ENCODE results near the gene FAM107B.

The FAM107B gene

DNA sequence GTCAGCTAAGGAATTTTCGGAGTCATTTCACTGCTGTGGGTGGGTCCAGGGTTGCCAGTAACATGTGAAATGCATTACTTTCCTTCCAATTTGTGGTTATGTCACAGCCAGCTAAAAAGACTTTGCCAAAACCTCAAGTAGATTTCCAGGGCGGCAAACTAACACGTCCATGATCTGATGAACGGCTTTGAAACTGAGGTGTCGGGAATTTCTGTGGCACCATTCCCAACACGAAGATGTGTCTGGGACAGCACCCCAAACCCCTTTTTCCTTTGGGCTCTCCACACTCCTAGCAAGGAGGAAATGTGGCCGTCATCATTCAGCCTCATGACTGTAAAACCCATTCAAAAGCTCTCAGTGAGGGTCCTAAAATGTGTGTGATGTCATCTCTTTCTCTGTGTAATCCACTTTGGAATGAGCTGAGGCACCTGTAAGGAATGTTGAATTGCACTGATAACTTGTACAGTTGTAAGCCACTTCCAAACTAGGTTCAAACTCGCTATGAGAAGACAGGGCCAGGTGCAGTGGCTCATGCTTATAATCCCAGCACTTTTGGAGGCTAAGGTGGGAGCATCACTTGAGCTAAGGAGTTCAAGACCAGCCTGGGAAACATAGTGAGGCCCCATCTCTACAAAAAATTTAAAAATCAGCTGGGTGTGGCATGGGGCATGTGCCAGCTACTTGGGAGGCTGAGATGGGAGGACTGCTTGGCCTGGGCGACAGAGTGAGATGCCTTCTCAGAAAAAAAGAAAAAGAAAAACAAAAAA is 297.9 kb downstream of the FAM107B start:
- no peak for DNase-seq

DNA sequence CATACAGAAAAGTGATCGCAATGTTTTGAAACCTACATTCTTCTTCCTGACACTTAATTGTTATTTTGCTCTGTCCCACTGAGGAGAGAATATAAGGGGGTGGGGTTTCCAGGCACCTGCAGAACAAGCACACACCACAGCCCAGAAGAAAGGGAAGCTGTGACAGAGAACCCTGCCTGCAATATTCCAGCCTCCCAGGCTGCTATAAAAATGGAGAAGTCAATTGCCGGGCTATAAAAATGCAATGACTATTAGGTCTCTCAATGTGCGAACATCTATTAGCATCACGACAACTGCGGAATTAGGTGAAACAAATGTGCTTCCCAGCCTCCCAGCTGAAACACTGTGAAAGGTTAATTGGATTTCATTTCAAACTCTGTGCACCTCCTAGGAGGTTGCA is 298.7 kb downstream of the FAM107B start:
- DNase-seq, result no peak

DNA sequence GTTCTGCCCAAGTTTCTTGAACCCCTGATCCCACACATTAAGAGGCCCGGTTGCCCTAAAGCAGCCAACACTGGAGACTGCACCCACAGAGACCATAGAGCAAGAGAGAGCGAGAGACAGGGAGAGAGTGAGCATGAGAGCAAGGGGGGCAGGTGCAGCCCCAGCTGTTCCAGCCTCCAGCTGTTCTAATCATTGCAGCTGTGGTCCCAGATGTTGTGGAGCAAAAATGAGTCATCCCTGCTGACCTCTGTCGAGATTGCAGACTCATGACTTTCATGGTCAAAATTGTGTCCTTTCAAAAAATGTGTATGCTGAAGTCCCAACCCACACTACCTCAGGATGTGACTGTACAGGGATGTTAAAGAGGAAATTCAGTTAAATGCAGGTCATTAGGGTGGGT is 300.0 kb downstream of the FAM107B start:
- DNase-seq, result no peak

DNA sequence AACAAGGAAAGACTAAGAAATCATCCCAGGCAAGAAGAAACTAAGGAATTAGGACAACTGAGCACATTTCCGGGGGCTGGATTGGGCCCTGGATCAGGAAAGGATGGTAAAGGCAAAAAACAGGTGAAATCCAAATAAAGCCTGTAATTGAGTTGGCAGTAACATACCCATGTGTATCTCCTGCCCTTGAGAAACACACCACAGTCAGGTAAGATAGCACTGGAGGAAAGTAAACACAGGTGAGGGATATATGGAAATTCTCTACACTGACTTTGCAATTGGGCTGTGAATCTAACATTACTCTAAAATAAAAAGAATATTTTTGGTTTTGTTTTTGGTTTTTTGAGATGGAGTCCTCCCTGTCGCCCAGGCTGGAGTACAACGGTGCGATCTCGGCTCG is 303.8 kb downstream of the FAM107B start:
- no peak for DNase-seq

DNA sequence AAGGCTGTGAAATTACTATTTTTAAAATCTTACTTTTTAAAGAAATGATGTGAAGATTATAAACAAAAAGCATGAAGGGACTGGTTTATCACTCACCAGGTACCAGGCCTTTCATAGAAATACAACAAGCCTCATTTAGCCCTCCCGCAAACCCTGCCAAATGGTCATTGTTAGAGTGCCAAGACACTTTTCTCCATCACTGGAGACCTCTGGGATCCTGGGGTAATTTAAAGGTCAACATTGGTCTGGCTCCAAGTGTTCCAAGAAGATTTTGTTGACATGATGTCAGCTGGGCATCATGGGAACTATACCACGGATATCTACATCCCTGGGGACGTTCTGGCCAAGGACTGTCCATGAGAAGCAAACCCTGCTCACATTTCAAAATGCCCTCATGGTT is 306.0 kb downstream of the FAM107B start:
- no peak for DNase-seq
